Body of pancreas (tissue), 4 donors: ENCODE data around the gene ODAPH.

Experiments
- POLR2A ChIP-seq, 3 donors: fragments of 450-650 bp; IDR thresholded peaks; one replicate each; pipeline ENCODE4 v1.6.1; 2016; ENCODE audit warnings: antibody characterized with exemption in 3 of 3, mild to moderate bottlenecking in 2 of 3
- TF ChIP-seq, protein P1 (sequence below), 7 experiments: fragments of 450-650 bp in 4 of 7; fragments of 200-600 bp in 3 of 7; sonication (generic) in 3 of 7; IDR thresholded peaks; one replicate each; pipeline ENCODE4 v1.5.1; 2016 to 2019; ENCODE audit warnings: antibody characterized with exemption in 7 of 7

DNA sequence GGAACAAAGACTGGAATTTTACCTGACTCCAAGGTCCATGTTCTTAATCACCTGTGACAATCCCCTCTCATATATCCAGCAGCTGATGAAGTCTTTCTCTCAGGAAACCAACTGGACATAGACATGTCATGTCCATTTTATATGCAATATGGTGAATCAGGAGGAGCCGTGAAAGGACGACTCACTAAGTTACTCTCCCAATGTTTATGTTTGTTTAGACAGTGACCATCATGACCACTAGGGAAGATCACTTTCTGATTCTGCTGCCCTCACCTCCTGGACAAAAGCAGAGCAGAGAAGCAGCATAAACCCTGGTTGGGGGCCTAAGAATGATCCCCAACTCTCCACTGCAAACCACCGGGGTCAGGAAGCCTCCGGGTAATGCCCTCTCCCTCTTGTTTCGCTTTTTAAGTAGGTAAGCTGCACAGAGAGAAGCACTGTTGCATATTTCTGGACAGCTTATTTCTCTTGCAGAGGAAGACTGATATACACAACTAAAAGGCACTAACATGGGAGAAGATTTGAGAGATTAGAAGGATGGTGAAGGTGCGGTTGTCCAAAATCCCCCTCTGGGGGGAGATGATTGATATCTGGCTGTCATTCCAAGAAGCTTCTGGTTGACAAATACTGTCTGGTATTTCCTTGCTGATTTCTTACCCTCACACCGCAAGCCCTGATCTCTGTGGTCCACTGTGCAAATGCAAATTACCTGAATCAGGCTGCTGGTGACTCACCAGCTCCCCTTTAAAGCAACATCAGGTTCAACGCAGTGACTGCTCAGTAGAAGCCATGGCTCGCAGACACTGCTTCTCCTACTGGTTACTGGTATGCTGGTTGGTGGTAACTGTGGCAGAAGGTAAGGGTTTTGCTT, at the start of gene ODAPH:
- no peak for TF ChIP-seq POLR2A (IDR thresholded peaks at IDR 0.05)
- TF ChIP-seq, protein P1, sequence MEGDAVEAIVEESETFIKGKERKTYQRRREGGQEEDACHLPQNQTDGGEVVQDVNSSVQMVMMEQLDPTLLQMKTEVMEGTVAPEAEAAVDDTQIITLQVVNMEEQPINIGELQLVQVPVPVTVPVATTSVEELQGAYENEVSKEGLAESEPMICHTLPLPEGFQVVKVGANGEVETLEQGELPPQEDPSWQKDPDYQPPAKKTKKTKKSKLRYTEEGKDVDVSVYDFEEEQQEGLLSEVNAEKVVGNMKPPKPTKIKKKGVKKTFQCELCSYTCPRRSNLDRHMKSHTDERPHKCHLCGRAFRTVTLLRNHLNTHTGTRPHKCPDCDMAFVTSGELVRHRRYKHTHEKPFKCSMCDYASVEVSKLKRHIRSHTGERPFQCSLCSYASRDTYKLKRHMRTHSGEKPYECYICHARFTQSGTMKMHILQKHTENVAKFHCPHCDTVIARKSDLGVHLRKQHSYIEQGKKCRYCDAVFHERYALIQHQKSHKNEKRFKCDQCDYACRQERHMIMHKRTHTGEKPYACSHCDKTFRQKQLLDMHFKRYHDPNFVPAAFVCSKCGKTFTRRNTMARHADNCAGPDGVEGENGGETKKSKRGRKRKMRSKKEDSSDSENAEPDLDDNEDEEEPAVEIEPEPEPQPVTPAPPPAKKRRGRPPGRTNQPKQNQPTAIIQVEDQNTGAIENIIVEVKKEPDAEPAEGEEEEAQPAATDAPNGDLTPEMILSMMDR (IDR thresholded peaks at IDR 0.05), result no peak
